NCI-H1105 (cell line): Measurements from ENCODE around the gene ANLN.
A peak's percentile ranks its signal among the peaks of the same experiment; 100 is the strongest.
"Not testable (repeated sequence)": the region's sequence is repeated elsewhere in the genome, so short reads cannot be mapped to it uniquely, and the experiment has no call there.

ENCODE experiments used
- DNase-seq: peaks from one replicate; lab custom pipeline; 2025; lab: John Stamatoyannopoulos, UW

ANLN gene

GRCh38 chr7:36378555-36378954 lies 11.1 kb upstream of the ANLN start:
- not testable (repeated sequence) for DNase-seq

DNA sequence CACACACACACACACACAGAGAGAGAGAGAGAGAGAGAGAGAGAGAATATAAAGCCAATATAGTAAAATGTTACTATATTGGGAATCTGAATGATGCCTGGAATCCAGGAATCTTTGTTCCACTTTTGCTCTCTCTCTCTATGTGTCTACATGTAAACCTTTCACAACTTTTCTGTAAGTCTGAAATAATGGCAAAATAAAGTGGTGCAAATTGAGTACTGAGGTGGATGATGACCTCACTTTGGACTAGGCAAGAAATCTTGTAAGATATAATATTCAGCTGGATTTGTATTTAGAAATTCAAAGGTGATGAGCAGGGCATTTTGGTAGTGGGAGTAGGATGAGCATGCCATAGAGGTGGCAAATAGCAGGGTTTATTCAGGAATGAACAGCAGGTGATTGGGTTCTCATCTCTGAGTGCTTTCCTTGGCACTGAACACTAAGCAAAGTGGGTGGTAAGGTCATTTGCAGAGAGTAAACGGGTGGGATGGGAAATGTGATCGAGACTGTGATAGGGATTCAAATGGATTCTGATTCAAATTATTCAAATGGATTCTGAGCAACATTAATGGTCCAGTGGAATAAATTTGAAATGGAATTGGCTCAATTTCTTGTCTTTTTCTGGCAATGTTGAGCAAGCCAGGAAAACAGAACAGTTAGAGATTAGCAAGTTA lies 9.7 kb upstream of the ANLN start:
- no peak for DNase-seq

- no peak for DNase-seq
Observed at GRCh38 chr7:36381056-36381455, 8.6 kb upstream of the ANLN start.

DNA sequence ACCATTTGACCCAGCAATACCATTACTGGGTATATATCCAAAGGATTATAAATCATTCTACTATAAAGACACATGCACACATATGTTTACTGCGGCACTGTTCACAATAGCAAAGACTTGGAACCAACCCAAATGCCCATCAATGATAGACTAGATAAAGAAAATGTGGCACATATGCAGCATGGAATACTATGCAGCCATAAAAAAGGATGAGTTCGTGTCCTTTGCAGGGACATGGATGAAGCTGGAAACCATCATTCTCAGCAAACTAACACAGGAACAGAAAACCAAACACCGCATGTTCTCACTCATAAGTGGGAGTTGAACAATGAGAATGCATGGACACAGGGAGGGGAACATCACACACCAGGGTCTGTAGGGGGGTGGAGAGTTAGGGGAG lies 6.4 kb upstream of the ANLN start:
- not testable (repeated sequence) for DNase-seq

- DNase-seq: not testable (repeated sequence)
Observed at GRCh38 chr7:36385646-36386045, 4.0 kb upstream of the ANLN start.

DNA sequence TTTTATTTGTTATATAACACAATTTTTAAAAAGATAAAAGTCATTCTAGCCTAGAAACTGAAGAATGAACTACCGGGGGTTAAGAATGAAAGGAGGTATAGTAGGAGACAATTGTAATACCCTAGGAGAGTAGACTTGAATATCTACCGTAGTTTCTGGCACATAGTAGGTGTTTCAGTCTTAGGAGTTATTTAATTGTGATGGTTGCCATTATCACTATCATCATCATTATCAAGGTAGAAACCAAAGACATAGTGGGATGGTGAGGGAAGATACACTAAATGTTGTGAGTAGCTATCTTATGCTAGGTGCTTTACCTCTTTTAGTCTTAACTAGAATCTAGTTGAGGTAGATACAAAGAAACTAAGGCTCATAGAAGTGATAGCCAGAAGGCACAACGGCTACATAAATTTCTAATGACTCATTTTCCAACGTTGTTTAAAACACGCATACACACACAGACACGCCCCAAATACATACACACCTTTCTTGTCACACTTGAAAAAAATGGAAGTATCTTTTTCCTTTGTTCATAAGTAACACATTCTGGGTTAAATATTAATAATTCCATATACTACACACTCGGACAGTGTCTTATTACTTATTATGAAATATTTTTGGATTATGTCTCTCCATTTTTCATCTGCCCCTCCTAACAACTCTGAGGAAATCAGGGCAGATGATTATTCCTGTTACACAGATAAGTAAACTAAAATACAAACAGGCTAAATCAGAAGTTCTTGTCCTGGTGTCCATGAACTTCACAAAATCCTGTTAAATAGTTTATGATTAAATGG lies 2.0 kb upstream of the ANLN start:
- DNase-seq: no peak

GRCh38 chr7:36388423-36388822 lies 1.2 kb upstream of the ANLN start:
- no peak for DNase-seq

GRCh38 chr7:36390199-36391090 lies 783 bp downstream of the ANLN start:
- DNase-seq: peak; percentile 67

DNA sequence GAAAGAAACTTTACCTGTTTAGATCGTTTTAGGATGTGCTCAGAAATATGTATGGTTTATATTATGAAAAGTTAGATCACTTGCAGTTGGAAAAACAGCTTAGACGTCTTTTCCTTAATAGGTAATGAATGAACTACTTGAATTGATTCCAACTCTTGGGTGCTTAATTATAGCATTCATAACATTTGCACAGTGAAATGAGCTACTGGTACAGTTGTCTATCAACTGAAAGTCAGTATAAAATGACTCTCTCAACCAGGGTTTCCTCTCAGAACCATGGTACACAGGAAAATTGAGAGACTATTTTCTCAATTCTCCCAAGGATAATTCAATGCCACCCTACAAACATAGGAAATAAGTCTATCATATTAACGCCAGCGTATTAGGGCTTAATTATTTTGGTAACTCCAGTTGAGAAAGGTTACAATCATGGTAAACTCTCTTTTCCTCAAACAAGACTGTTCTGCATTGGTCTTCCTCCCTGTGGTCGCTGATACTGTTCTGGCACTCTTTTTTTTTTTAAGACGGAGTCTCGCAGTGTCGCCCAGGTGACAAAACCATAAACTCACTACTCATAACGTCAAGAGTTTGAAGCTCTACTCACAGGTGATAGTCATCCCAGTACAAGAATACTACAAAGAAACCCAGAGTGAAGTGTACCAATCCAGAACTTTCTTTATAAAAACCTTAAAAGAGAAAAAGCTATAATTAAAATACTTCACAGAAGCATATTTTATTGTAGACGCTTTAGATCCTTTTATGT lies 2.0 kb downstream of the ANLN start:
- peak; percentile 42 for DNase-seq

DNA sequence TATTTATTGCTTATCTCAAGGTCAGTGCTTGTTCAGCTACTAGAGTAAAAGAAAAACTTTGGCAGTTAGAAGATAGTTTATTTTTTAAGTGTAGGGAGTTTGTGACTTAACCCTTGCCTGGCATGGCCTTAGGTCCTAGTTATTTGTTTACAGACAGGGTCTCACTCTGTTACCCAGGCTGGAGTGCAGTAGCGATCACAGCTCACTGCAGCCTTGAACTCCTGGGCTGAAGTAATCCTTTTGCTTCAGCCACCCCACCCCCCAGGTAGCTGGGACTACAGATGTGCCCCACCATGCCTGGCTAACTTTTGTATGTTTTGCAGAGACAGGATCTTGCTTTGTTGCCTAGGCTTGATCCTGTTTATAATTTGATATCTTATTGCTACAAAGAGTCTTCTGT lies 4.2 kb downstream of the ANLN start:
- no peak for DNase-seq

GRCh38 chr7:36395171-36395894 lies 5.7 kb downstream of the ANLN start:
- no peak for DNase-seq

- no peak for DNase-seq
Observed at GRCh38 chr7:36396150-36396549, 6.5 kb downstream of the ANLN start.

DNA sequence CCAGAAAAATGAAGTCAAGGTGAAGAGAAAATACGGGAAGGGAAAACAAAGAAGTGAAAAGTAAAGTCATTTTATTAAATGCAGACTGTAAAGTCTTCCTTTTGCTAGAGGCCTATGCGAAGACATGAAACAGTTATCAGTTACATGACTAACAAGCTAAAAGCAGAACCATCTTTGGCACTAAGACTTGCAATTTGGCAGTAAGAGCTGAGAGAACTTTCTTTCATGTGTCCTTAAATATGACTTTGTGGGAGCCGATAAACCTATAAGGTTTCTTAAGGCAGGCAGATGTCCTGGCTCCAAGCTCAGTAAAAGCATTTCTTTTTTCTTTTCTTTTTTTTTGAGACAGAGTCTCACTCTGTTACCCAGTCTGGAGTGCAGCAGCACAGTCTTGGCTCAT lies 10.4 kb downstream of the ANLN start:
- DNase-seq: no peak

GRCh38 chr7:36400606-36401005 lies 10.9 kb downstream of the ANLN start:
- no peak for DNase-seq

DNA sequence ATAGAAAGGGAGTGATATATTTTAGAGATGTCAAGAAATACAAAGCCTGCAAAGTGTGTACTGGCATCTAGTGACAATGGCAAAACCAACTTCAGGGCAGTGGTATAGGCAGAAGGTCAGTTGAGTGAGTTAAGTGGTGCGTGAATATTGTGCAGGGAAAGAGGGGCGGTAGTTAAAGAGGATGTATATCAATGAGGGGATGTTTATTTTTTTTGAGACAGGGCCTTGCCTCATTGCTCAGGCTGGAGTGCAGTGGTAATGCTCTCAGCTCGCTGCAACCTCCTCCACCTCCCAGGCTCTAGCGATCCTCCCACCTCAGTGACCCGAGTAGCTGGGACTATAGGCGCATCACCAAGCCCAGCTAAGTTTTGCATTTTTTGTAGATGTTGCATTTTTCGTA lies 13.8 kb downstream of the ANLN start:
- no peak for DNase-seq

DNA sequence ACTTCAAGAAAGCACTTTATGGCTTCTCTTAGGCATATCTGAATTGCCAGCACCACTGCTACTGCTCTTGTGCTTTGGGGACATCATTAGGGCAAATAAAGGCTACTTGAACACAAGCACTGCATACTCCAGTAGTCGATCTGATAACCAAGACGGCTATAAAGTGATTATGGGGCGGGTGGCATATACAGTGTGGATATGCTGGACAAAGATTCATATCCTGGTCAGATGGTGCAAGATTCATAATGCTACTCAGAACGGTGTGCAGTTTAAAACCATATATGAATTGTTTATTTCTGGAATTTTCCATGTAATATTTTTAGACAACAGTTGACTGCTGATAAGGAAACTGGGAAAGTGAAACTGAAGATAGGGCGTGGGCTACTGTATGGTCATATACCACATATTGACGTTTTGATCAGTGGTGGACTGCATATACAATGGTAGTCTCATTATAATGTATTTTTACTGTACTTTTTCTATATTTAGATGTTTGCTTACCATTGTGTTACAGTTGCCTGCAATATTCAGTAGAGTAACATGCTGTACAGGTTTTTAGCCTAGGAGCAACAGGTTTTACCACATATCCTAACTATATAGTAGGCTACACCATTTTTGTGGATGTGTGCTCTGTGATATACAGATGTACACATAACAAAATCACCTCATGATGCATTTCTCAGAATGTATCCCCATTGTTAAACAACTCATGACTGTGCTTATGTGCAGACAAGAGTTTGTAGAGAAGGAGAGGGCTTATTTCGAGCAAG lies 15.2 kb downstream of the ANLN start:
- no peak for DNase-seq

DNA sequence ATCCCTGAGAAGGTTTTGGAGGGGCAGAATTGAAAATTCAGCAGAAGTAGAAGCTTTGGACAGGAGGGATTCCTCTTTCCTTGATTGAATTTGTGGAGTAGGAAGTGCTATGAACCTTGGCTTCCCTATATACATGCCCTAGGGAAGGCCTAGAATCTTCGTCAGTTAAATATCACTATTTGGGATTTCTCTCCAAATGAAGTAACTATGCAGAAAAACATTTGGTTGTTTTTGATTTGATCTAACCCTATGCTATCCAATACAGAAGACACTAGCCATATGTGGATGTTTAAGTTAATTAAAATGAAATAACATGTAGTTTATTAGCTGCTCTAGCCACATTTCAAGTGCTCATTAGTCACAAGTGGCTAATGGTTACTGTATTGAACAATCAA lies 15.7 kb downstream of the ANLN start:
- no peak for DNase-seq

- DNase-seq: no peak
Observed at GRCh38 chr7:36406156-36406555, 16.5 kb downstream of the ANLN start.

DNA sequence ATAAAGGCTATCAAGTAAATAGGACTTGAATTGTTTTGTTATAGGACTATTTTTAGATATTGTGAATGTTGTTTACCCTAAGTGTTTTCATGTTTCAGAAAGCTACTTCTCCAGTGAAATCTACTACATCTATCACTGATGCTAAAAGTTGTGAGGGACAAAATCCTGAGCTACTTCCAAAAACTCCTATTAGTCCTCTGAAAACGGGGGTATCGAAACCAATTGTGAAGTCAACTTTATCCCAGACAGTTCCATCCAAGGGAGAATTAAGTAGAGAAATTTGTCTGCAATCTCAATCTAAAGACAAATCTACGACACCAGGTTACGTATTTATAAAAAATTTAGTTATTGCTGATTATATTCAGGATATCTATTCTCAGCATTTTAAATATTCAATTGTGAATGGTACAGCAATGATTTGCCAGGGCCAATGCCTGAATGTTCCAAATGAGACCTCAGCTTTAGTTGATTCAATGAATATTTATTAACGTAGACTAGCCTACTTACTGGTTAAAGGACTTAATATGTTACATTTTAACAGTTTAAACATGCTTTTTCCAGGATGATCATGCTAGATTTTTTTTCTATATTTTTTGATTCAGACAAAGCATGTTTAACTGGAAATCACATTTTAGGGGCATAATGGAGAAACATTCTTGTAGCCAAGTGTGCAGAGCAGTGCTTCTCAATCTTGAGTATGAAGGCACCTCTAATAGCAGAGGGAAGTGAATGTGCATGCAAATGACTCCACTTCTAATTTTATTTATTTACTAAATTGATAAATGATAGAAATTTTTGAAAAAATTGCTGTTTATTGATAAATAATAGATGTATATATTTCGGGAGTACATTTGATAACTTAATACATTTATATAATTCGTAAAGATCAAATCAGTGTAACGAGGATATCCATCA lies 18.2 kb downstream of the ANLN start:
- no peak for DNase-seq
